ENCODE results near the gene PPP1R26.

PPP1R26 gene

DNA sequence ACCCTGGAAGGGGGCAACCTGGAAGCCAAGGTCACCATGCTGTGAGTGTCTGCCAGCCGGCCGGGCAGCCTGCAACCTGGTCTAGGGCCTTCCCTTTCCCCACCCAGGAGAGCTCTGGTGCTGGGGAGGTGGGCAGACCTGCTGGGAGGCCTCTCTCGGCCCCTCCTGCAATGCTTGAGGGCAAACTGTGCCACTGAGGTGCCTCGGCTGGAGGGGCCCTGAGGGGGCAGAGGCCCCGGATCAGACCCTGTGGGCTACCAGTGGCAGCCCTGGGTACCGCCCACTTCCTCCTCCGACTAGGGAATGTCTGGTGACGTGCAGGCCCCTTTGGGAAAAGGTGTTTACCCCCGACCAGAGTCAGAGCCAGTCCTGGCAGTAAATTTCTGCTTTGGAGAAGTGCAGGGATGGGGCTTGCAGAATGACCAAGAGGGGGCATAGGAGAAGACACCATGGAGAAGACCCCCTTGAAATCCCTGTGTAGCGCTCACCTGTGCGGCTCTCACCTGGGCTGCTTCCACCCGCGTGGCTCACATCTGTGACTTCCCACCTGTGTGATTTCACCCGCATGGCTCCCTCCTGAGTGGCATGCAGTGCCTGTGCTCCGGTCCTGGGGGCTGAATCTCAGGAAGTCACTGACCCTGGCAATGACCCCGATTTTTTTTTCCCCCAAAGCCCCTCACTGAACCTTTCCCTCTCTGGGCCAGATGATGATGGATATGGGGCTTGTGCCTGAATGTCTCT lies 42.7 kb downstream of the PPP1R26 start:
- no peak overlapping the region for H3K4me3 ChIP-seq (ENCODE audit: low read depth, low read length)
- TF ChIP-seq, protein P1, sequence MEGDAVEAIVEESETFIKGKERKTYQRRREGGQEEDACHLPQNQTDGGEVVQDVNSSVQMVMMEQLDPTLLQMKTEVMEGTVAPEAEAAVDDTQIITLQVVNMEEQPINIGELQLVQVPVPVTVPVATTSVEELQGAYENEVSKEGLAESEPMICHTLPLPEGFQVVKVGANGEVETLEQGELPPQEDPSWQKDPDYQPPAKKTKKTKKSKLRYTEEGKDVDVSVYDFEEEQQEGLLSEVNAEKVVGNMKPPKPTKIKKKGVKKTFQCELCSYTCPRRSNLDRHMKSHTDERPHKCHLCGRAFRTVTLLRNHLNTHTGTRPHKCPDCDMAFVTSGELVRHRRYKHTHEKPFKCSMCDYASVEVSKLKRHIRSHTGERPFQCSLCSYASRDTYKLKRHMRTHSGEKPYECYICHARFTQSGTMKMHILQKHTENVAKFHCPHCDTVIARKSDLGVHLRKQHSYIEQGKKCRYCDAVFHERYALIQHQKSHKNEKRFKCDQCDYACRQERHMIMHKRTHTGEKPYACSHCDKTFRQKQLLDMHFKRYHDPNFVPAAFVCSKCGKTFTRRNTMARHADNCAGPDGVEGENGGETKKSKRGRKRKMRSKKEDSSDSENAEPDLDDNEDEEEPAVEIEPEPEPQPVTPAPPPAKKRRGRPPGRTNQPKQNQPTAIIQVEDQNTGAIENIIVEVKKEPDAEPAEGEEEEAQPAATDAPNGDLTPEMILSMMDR (IDR thresholded peaks at IDR 0.05; ENCODE audit: low read depth, low read length), result no peak

GRCh38 chr9:135522931-135523330 lies 43.3 kb downstream of the PPP1R26 start:
- no peak overlapping the region for H3K4me3 ChIP-seq (ENCODE audit: low read depth, low read length)
- TF ChIP-seq, protein P1 (IDR thresholded peaks at IDR 0.05; ENCODE audit: low read depth, low read length), result no peak

DNA sequence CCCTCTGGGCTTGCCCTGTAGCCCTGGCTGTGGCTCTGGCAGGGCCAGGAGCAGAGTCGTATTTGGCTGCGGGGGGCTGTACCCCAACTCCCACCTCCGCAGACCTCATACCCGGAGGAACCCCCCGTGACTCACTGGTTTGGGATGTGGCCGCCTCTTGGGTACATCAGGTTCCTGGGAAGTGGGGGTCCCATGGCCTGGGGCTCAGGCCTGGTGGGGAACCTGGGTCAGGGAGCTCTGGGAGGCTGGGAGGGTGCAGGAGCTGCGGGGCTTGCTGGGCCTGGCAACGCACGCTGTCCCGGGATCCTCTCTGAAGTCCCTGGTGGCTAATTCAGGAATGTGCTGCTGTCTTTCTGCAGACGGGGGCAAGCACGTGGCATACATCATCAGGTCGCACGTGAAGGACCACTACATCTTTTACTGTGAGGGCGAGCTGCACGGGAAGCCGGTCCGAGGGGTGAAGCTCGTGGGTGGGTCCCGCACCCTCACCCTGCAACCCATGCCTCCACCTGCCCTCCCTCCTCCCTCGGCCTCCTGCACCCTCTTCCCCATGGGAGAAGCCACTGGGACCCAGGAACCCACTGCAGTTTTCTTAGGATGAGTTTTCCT lies 44.0 kb downstream of the PPP1R26 start:
- TF ChIP-seq, protein P1 (IDR thresholded peaks at IDR 0.05; ENCODE audit: low read depth, low read length), result no peak
- H3K4me3 ChIP-seq (ENCODE audit: low read depth, low read length), result no peak overlapping the region

DNA sequence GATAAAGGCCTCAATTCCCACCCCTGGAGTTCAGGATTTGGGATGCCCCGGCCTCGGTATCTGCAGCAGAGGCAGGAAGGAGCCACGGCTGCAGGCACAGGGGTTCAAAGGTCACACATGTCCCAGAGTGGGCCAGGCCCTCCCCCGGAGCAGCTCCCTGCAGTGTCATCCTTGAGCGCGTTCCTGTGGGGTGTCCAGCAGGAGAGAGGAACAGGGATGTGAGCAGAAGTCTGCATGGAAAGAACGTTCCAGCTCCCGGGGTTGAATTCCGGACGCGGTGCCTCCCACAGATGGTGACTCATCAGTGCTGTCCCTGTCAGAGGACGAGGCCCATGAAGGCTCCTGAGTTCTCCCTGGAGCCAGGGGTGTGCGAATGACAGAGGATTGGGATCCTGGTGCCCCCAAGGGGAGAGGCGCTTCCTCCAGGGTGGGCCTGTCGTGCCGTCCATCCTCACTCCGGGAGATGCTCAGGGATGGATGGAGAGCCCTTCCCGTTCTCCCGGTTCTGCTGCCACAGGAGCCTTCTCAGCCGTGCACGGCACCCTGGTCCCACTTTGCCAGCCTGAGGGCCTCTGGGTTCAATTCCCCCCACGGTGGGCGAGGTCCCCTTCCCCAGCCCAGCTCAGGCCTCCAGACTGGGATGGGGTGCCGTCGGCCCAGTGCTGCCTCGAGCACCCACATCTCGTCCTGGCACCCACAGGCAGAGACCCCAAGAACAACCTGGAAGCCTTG lies 44.7 kb downstream of the PPP1R26 start:
- no peak overlapping the region for H3K4me3 ChIP-seq (ENCODE audit: low read depth, low read length)
- TF ChIP-seq, protein P1 (IDR thresholded peaks at IDR 0.05; ENCODE audit: low read depth, low read length), result no peak

GRCh38 chr9:135525241-135526088 lies 45.9 kb downstream of the PPP1R26 start:
- TF ChIP-seq, protein P1 (IDR thresholded peaks at IDR 0.05; ENCODE audit: low read depth, low read length), result no peak
- no peak overlapping the region for H3K4me3 ChIP-seq (ENCODE audit: low read depth, low read length)

DNA sequence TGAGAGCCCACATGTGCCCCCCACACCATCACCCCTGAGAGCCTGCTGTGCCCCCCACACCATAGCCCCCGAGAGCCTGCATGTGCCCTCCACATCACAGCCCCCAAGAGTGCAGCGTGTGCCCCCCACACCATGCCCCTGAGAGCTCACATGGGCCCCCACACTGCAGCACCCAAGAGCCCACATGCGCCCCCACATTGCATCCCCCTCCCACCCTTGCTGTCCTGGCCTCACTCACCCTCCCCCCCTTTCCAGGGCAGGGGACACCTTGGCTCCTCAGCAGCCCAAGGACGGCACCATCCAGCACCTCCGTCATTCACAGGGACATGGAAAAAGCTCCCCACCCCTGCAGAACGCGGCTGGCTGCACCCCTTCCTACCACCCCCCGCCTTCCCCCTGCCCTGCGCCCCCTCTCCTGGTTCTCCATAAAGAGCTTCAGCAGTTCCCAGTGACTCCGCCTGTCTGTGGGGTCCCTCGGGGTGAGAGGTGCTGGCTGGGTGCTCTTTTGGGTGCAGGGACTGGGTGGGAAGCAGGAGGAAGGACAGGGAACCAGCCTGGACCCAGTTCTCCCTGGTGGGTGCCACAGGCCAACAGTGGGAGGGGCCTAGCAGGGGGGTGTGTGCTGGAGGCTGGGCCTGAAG lies 46.6 kb downstream of the PPP1R26 start:
- TF ChIP-seq, protein P1 (IDR thresholded peaks at IDR 0.05; ENCODE audit: low read depth, low read length), result no peak
- no peak overlapping the region for H3K4me3 ChIP-seq (ENCODE audit: low read depth, low read length)
